Activated CD8-positive, alpha-beta memory T cell treated with anti-CD3 and anti-CD28 coated beads, Interleukin-2, amount 50 U/mL, for 1 hour (primary cell): ENCODE measurements around the gene CEMIP.

Source experiments
- DNase-seq: peaks from one replicate; pipeline ENCODE4 v3.0.0-alpha.2; 2020; ENCODE audit errors: extremely low read depth

CEMIP gene

DNA sequence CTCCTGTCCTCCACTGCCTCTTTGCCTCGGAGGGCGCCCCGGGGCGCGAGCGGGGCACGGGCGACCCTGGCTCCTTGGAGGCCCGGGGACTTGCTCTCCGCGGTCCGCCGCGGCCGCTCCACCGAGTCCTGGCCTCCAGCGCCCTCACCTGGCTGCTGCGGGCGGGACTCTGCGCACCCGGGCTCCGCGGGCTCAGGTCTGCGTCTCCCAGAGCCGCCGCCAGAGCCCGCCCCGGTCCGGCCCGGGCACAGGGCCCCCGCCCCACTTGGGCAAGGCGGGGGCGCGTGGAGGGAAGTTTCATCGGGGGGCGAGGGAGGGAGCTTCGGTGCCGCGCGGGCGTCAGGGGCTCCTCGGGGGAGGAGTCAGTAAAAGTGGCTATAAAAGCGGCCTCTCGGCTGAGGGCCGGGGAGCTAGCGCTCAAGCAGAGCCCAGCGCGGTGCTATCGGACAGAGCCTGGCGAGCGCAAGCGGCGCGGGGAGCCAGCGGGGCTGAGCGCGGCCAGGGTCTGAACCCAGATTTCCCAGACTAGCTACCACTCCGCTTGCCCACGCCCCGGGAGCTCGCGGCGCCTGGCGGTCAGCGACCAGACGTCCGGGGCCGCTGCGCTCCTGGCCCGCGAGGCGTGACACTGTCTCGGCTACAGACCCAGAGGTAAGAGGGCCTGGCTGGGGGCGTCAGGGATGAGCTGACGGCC is at the start of gene CEMIP:
Gene CEMIP (plus strand): TSS at position 407 of the 694 bp plus-strand sequence. CDS start 94,510 bp downstream, outside the sequence.
- DNase-seq: no peak

- no peak for DNase-seq
These were observed 48.8 kb upstream of the CEMIP start for GRCh38 chr15:80730387-80730786.

GRCh38 chr15:80730926-80731325 is 48.2 kb upstream of the CEMIP start:
- DNase-seq: no peak

DNA sequence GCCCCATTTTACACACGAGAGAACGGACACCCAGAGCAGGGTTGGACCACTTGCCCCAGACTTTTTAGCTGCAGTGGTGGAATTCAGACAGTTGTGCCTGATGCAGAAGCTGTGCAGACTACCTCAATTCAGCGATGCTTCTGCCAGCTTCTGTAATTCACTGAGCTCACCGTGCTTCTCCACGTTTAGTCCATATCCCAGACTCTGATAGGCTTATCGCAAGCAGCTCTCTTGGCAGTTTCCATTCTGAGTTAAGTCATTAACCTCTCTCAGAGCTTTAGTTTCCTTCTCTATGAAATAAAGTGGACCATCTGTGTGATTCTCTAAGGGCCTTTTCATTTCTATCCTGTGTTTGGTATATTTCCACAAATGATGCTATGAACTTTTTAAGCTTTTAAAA is 47.0 kb upstream of the CEMIP start:
- no peak for DNase-seq

DNA sequence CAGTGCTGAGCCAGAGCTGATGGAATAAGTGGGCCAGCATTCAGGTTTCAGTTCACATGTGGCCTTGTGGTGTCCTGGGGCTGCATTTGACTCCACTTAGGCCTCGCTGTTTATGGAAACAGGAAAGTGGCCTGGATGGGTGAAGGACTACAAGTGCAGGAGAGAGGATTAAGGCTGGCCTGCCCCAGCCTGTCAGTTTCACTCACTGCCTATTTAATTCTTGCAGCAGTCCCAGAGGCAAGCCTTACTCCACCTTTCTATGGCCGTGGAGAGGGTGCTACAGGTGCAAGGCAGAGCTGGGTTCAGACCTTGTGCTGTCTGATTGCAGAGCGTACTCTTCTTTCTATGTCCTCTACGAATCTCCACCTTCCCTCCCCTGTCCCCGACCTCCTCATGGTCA is 46.4 kb upstream of the CEMIP start:
- DNase-seq: no peak

DNA sequence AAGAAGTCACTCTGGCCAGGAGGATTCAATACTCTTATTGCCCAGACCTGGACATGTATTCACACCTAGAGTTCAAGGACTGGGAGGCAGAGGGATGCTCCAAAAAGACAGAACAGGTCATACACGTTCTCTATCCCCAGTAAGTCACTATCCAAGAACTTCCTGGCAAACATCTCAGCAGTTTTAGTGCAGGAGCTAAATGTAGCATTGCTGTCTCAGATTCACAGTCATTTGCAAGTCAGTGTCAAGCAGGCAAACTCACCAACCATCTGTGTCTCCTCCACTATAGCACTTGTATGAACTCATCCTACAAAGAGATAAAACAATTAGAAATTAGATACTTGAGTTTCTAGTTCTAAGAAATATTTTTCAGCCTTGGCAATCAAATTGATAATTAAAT is 45.7 kb upstream of the CEMIP start:
- DNase-seq: no peak

DNA sequence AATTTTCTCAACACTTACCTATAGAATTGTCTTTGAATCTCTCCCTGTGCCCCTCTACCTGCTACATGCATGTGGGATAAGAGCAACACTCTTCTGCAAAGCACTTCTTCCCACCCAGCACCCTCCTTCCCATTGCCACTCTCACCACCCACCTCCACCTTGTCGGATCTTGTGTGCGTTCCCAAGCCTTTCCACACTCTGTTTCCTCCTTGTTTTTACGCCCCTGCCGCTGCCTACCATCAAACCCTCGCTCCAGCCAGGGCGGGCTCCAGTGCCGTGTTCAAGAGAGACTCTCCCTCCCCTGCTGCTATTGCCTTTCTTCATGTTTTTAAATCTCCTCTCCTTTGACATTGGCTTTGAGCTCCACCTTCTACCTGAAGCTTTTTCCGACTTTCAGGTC is 43.8 kb upstream of the CEMIP start:
- DNase-seq: no peak

GRCh38 chr15:80736560-80736959 is 42.6 kb upstream of the CEMIP start:
- DNase-seq: no peak

GRCh38 chr15:80739919-80740318 is 39.3 kb upstream of the CEMIP start:
- no peak for DNase-seq

GRCh38 chr15:80742081-80742480 is 37.1 kb upstream of the CEMIP start:
- DNase-seq: no peak

GRCh38 chr15:80743189-80743833 is 35.9 kb upstream of the CEMIP start:
- no peak for DNase-seq

DNA sequence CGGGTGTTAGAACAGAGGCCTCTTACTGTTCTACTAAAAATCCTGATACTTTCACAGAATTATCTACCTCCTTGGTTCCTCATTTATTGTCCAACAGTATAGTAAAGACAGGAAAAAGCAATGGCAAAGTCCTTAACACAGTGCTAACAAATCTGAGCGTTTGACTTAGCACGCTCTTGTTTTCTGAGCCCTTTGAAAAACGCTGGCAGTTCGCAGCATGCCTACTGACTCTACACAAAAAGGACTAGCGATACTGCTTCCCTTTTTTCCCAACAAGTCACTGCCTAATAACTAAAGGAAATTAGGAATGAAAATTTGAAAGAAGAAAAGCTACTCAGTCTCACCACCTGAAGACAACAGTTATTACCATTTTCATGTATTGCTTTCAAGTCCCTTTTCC is 34.8 kb upstream of the CEMIP start:
- DNase-seq: no peak

- no peak for DNase-seq
These were observed 34.3 kb upstream of the CEMIP start for GRCh38 chr15:80744826-80745225.

DNA sequence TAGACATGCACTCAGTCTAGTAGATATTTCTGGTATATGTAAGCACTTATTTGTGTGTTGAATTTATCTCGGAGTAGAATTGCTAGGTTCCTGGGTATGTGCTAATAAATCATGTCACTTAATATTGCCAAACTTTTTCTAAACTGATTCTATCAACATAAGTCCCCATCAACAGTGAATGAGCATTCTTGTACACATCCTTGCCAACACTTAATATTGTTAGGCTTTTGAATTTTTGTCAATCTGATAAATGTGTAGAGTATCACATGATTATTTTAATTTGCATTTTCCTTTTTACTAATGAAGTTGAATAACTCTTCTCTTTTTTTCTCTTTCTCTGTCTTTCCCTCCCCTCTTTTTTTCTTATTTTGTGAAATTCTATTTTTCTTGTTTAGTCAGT is 33.3 kb upstream of the CEMIP start:
- DNase-seq: no peak

DNA sequence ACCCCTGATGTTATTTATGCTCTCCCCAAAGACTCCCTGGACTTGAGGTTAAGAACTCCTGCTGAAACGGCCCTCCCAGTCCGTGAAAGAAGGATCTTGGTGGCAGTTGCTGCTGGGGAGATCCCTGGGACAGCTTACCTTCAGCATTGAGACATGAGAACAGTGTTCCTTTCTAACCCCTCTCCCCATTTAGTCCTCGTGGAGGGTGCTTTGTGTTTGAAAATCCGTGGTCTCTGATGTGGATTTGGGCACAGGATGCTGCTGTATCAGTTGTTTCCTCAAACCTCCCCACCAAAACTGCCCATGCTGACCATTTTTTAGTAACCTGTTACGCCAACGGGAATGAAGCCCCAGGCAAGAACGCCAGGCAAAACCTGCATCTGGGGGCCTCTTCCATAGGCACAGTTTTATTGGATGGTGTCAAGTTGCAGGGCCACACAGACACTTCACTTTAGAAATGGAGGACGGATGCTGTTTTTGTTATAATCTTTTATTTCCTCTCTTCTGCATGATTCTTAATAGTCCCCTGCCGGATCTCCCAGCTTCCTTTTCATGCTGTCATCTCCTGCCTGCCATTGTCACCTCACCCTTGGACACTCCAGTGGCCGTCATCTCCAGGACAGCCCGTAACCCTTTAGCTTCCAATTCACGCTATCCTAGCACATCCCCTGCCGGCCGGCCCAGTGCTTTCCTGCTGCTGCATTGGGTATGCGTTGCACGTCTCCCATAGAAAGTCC is 31.7 kb upstream of the CEMIP start:
- no peak for DNase-seq

DNA sequence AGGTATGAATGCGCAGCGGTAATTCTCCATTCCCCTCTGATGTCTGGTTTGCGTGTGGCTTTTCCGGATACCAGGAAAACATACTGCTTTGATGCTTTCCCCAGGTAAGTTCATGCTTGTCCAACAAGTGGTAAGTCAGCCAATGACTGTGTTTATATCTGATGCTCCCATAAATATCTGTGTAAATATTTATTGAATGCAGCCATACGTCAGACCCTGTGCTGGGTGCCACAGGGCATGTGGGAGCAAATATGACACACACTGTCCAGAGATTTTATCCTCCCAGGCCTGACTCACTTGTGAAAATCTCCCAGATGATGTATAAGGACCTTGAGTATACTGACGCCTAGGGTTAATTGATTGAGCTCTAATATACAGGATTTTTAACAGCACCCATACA is 29.6 kb upstream of the CEMIP start:
- DNase-seq: no peak

- DNase-seq: no peak
These were observed 28.6 kb upstream of the CEMIP start for GRCh38 chr15:80750575-80750974.

GRCh38 chr15:80752204-80752603 is 27.0 kb upstream of the CEMIP start:
- DNase-seq: no peak

GRCh38 chr15:80753161-80753560 is 26.0 kb upstream of the CEMIP start:
- DNase-seq: no peak

GRCh38 chr15:80754014-80754413 is 25.2 kb upstream of the CEMIP start:
- DNase-seq: no peak

- DNase-seq: no peak
These were observed 23.3 kb upstream of the CEMIP start for GRCh38 chr15:80755885-80756284.

DNA sequence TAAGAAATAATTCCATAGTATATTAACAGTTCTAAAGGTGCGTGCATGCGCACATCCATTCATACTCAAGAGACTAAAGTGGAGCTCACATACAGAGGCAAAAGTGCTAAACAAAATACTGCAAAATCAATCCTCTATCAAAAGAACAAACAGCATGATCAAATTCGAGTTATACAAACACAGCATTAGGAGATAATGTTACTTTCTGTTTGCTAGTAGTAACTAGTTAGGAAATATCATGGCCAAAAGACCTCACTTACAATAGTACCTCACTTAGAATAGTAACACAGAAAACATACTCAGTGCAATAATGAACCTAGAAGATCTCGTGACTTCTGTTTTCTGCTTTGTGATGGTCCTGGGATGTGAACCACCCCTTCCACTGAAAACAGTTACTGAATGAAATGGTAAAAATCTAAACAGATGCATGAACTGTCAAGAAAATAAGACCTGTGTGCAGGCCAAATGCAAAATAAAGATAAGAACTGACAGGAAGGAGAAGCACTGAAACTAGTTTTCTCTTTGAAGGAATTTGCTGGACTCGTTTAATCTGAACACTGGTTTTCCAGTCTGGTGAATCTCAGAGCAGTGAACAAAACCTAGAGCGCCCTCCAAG is 20.9 kb upstream of the CEMIP start:
- no peak for DNase-seq

DNA sequence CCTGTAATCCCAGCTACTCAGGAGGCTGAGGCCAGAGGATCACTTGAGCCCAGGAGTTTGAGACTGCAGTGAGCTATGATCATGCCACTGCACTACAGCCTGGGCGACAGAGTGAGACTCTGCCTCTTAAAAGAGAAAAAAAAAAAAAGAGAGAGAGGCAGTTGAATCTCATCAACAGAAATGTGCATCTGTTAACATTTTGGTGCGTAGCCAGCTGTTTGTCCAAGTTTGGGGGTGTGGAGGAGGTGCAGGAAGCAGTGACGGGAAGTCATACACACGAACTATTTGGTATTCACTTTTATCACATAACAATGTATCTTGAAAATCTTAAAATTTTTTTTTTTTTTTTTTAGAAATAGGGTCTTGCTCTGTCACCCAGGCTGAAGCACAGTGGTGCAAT is 18.2 kb upstream of the CEMIP start:
- DNase-seq: no peak
